Measurements from ENCODE around the gene CAMK2D. TPM values are rescaled to one million over a fixed set of nuclear protein-coding genes. Genes with fewer than 3 reads are reported as not detected.

CAMK2D gene
- total RNA-seq, 1 donor from 2014 or later = 50.3 TPM

- TF ChIP-seq CTCF (IDR thresholded peaks at IDR 0.05) = no peak
- no peak for TF ChIP-seq POLR2AphosphoS5 (IDR thresholded peaks at IDR 0.05; ENCODE audit: insufficient read depth in 1 of 2, low read depth in 1 of 2)
- no peak for TF ChIP-seq POLR2A (IDR thresholded peaks at IDR 0.05)
- Histone ChIP-seq H3K4me1 (no peaks in the 10 kb centered on the region), H3K9me3 (no peaks in the 10 kb centered on the region), H3K27me3 (no peaks in the 10 kb centered on the region), H3K4me3 (no peak overlapping the region), H3K36me3 (no peaks in the 10 kb centered on the region), H3K27ac (no peak overlapping the region)
- intact Hi-C loops (cut with DNase I) = no loop called here
- no peak for DNase-seq (ENCODE audit: extremely low spot score in 2 of 2)
Observed at GRCh38 chr4:113790478-113790877, 28.9 kb upstream of the CAMK2D start.

- TF ChIP-seq POLR2A (IDR thresholded peaks at IDR 0.05) = no peak
- no peak for TF ChIP-seq POLR2AphosphoS5 (IDR thresholded peaks at IDR 0.05; ENCODE audit: insufficient read depth in 1 of 2, low read depth in 1 of 2)
- no peak for TF ChIP-seq CTCF (IDR thresholded peaks at IDR 0.05)
- Histone ChIP-seq H3K4me1 (peaks cover 8% of the 10 kb centered on the region), H3K9me3 (no peaks in the 10 kb centered on the region), H3K4me3 (no peak overlapping the region), H3K27me3 (no peaks in the 10 kb centered on the region), H3K36me3 (no peaks in the 10 kb centered on the region), H3K27ac (no peak overlapping the region)
- no peak for DNase-seq (ENCODE audit: extremely low spot score in 2 of 2)
- intact Hi-C loops (cut with DNase I) = no loop called here
Observed at GRCh38 chr4:113788888-113789287, 27.4 kb upstream of the CAMK2D start.

- Histone ChIP-seq H3K9me3 (no peaks in the 10 kb centered on the region), H3K36me3 (no peaks in the 10 kb centered on the region), H3K27me3 (no peaks in the 10 kb centered on the region), H3K27ac (no peak overlapping the region), H3K4me3 (no peak overlapping the region), H3K4me1 (peaks cover 8% of the 10 kb centered on the region)
- intact Hi-C loops (cut with DNase I) = no loop called here
- TF ChIP-seq CTCF (IDR thresholded peaks at IDR 0.05) (no peak), POLR2AphosphoS5 (IDR thresholded peaks at IDR 0.05; ENCODE audit: insufficient read depth in 1 of 2, low read depth in 1 of 2) (no peak), POLR2A (IDR thresholded peaks at IDR 0.05) (no peak)
- DNase-seq (ENCODE audit: extremely low spot score in 2 of 2) = no peak
Observed at GRCh38 chr4:113785781-113786180, 24.2 kb upstream of the CAMK2D start.

- no peak overlapping the region for H3K4me3 ChIP-seq
- H3K9me3 ChIP-seq = no peaks in the 10 kb centered on the region
- DNase-seq (ENCODE audit: extremely low spot score in 2 of 2) = no peak
- H3K27me3 ChIP-seq = no peaks in the 10 kb centered on the region
- intact Hi-C loops (cut with DNase I) = no loop called here
- peaks cover 8% of the 10 kb centered on the region for H3K4me1 ChIP-seq
- no peaks in the 10 kb centered on the region for H3K36me3 ChIP-seq
- H3K27ac ChIP-seq = no peak overlapping the region
- TF ChIP-seq POLR2A (IDR thresholded peaks at IDR 0.05) = no peak
- TF ChIP-seq CTCF (IDR thresholded peaks at IDR 0.05) = no peak
- TF ChIP-seq POLR2AphosphoS5 (IDR thresholded peaks at IDR 0.05; ENCODE audit: insufficient read depth in 1 of 2, low read depth in 1 of 2) = no peak
Observed at GRCh38 chr4:113784497-113785250, 23.1 kb upstream of the CAMK2D start.

- peaks cover 8% of the 10 kb centered on the region for H3K4me1 ChIP-seq
- H3K9me3 ChIP-seq = no peaks in the 10 kb centered on the region
- no peak overlapping the region for H3K27ac ChIP-seq
- no peak for DNase-seq (ENCODE audit: extremely low spot score in 2 of 2)
- no peak overlapping the region for H3K4me3 ChIP-seq
- H3K36me3 ChIP-seq = no peaks in the 10 kb centered on the region
- intact Hi-C loops (cut with DNase I) = no loop called here
- H3K27me3 ChIP-seq = no peaks in the 10 kb centered on the region
- TF ChIP-seq POLR2AphosphoS5 (IDR thresholded peaks at IDR 0.05; ENCODE audit: insufficient read depth in 1 of 2, low read depth in 1 of 2) (no peak), POLR2A (IDR thresholded peaks at IDR 0.05) (no peak)
Observed at GRCh38 chr4:113783701-113784100, 22.2 kb upstream of the CAMK2D start.
